GM12878 (cell line): ENCODE results near the gene DMD. TPM values are rescaled to one million over a fixed set of nuclear protein-coding genes. Genes with fewer than 3 reads are reported as not detected.

Experiments used
- ATAC-seq: fragments of 200-7000 bp; cut with Tn5 transposase; 3 replicates; pipeline ENCODE4 v1.9.1; 2020; ENCODE audit warnings: mild to moderate bottlenecking, moderate library complexity
- BruUV-seq: library from RNA; stranded (reverse); fragments of 400-500 nt; replicated peaks from 2 replicates; lab custom pipeline; 2021; lab: Mats Ljungman, UMichigan
- CTCF ChIA-PET: fragments of 300-600 bp; sonication (Branson Sonifier 250); formaldehyde crosslinking; extraction: SDS; loops from one replicate; lab custom pipeline; 2021; ENCODE audit warnings: inconsistent platforms; lab: Yijun Ruan, JAX
- POLR2A ChIA-PET: fragments of 350-600 bp; formaldehyde crosslinking; extraction: SDS; loops from one replicate; lab custom pipeline; 2021; ENCODE audit warnings: inconsistent platforms; lab: Charles Lee
- RAD21 ChIA-PET: fragments of 300-600 bp; sonication (Branson Sonifier 250); formaldehyde crosslinking; loops from one replicate; lab custom pipeline; 2023; ENCODE audit warnings: antibody characterized with exemption; ENCODE audit not compliant: unreplicated experiment; lab: Charles Lee
- SMC1A ChIA-PET: fragments of 300-600 bp; sonication (Branson Sonifier 250); formaldehyde crosslinking; loops from one replicate; lab custom pipeline; 2023; ENCODE audit not compliant: unreplicated experiment, uncharacterized antibody; lab: Charles Lee
- DNase-seq: peaks from one replicate; pipeline ENCODE4 v3.0.0-alpha.2; 2011; ENCODE audit warnings: low read depth, low spot score
- FAIRE-seq: peaks from 3 replicates; lab custom pipeline; 2011; peaks lifted over from hg19 to GRCh38; lab: Jason Lieb, UNC
- H2AFZ ChIP-seq: 2 replicates; pipeline ENCODE4 v1.6.0; 2011; ENCODE audit warnings: low read depth, low read length, control low read depth; ENCODE audit not compliant: control insufficient read depth
- H3K27ac ChIP-seq: 2 replicates; pipeline ENCODE4 v1.5.1; 2011; ENCODE audit warnings: control low read depth; ENCODE audit not compliant: control insufficient read depth, insufficient read depth
- H3K27me3 ChIP-seq, 2 experiments: replicated peaks in 1 of 2; 2 replicates each; pipeline versions ENCODE4 v1.6.0 to v1.6.1; 2011; ENCODE audit warnings: low read length in 1 of 2; ENCODE audit not compliant: control insufficient read depth in 2 of 2, insufficient read depth in 2 of 2
- H3K36me3 ChIP-seq, 2 experiments: 2 replicates each; pipeline ENCODE4 v1.5.1; 2011; ENCODE audit warnings: low read length in 1 of 2; ENCODE audit not compliant: control insufficient read depth in 2 of 2, insufficient read depth in 2 of 2
- H3K4me1 ChIP-seq: 2 replicates; pipeline ENCODE4 v1.6.1; 2011; ENCODE audit warnings: mild to moderate bottlenecking, low read length, moderate library complexity, mixed read lengths; ENCODE audit not compliant: control insufficient read depth, insufficient read depth
- H3K4me2 ChIP-seq: 2 replicates; pipeline ENCODE4 v1.6.0; 2011; ENCODE audit warnings: control low read depth; ENCODE audit not compliant: control insufficient read depth, insufficient read depth
- H3K4me3 ChIP-seq: fragments of 200-600 bp; sonication (generic); 2 replicates; pipeline ENCODE4 v1.5.1; 2016
- H3K79me2 ChIP-seq: 2 replicates; pipeline ENCODE4 v1.6.0; 2011; ENCODE audit warnings: low read length; ENCODE audit not compliant: control insufficient read depth, insufficient read depth
- H3K9ac ChIP-seq: 2 replicates; pipeline ENCODE4 v1.8.0; 2011; ENCODE audit warnings: low read length, control low read depth, mixed read lengths; ENCODE audit not compliant: control insufficient read depth, insufficient read depth
- H3K9me3 ChIP-seq: replicated peaks from 3 replicates; pipeline ENCODE4 v1.5.1; 2011; ENCODE audit warnings: mild to moderate bottlenecking, low read length; ENCODE audit not compliant: control insufficient read depth, insufficient read depth
- H4K20me1 ChIP-seq: 2 replicates; pipeline ENCODE4 v1.6.0; 2011; ENCODE audit not compliant: control insufficient read depth, insufficient read depth
- CBX5 ChIP-seq: sonication (generic); IDR thresholded peaks from 2 replicates; pipeline ENCODE4 v1.6.1; 2016; ENCODE audit warnings: low read depth, moderate library complexity, mild to moderate bottlenecking, inconsistent platforms
- CHD4 ChIP-seq: fragments of 200-600 bp; sonication (generic); IDR thresholded peaks from 2 replicates; pipeline ENCODE4 v1.6.1; 2016; ENCODE audit warnings: mild to moderate bottlenecking
- DPF2 ChIP-seq: fragments of 450-650 bp; IDR thresholded peaks from 2 replicates; pipeline ENCODE4 v1.6.1; 2017; ENCODE audit warnings: mild to moderate bottlenecking
- EP300 ChIP-seq, 2 experiments: fragments of 150-350 bp in 1 of 2; IDR thresholded peaks; 2 replicates each; pipeline ENCODE4 v1.6.1; 2011 to 2012; ENCODE audit warnings: low read depth in 2 of 2, low read length in 2 of 2, borderline replicate concordance in 1 of 2, improper control_type of control experiment in 1 of 2, inconsistent platforms in 1 of 2; ENCODE audit not compliant: control insufficient read depth in 1 of 2
- IRF3 ChIP-seq: fragments of 450-650 bp; IDR thresholded peaks from 2 replicates; pipeline ENCODE4 v1.6.1; 2014; ENCODE audit warnings: mild to moderate bottlenecking
- JUNB ChIP-seq: IDR thresholded peaks from 2 replicates; pipeline ENCODE4 v1.6.1; 2016; ENCODE audit warnings: antibody characterized with exemption, mild to moderate bottlenecking
- KAT2A ChIP-seq: conservative IDR thresholded peaks from 2 replicates; pipeline ENCODE4 v1.6.1; 2011; ENCODE audit warnings: low read depth, low read length; ENCODE audit not compliant: control insufficient read depth
- MYB ChIP-seq: fragments of 150-350 bp; IDR thresholded peaks from 2 replicates; pipeline ENCODE4 v1.6.1; 2014; ENCODE audit warnings: mild to moderate bottlenecking, low read depth, low read length, borderline replicate concordance
- NR2F1 ChIP-seq: fragments of 450-650 bp; conservative IDR thresholded peaks from 2 replicates; pipeline ENCODE4 v1.6.1; 2017; ENCODE audit warnings: mild to moderate bottlenecking
- PML ChIP-seq: IDR thresholded peaks from 2 replicates; pipeline ENCODE4 v1.6.1; 2012; ENCODE audit warnings: low read length, inconsistent platforms
- RAD21 ChIP-seq: IDR thresholded peaks from 2 replicates; pipeline ENCODE4 v1.6.1; 2011; ENCODE audit warnings: mild to moderate bottlenecking, low read depth, low read length, moderate library complexity; ENCODE audit not compliant: insufficient read depth
- TCF7 ChIP-seq: IDR thresholded peaks from 2 replicates; pipeline ENCODE4 v1.6.1; 2014; ENCODE audit warnings: antibody characterized with exemption, borderline replicate concordance
- ZNF687 ChIP-seq: fragments of 450-650 bp; IDR thresholded peaks from 2 replicates; pipeline ENCODE4 v1.6.1; 2017; ENCODE audit warnings: mild to moderate bottlenecking, moderate library complexity
- WGBS: methylation state at CpG from one replicate; pipeline ENCODE4 v1.1.6; 2016; ENCODE audit warnings: low lambda C conversion rate; ENCODE audit not compliant: insufficient replicate concordance, insufficient coverage; ENCODE audit errors: missing lambda C conversion rate; 5-methylcytosine and 5-hydroxymethylcytosine counted together
- in situ Hi-C: fragments of 300-500 bp; cut with MboI; formaldehyde crosslinking; loops from 9 replicates; pipeline ENCODE4 v1.14.3; 2018; ENCODE audit warnings: mixed read lengths
- intact Hi-C: fragments of 100-400 bp; cut with micrococcal nuclease; formaldehyde crosslinking; loops from one replicate; pipeline ENCODE4 v1.14.2; 2022; ENCODE audit not compliant: unreplicated experiment
- polyA plus RNA-seq, 11 experiments: library from polyadenylated mRNA; depleted of rRNA in 4 of 11; unstranded in 6 of 11; stranded (reverse) in 5 of 11; fragments of >200 nt; fragmentation: Nextera tagmentation in 4 of 11; fragmentation: Illumina TruSeq in 1 of 11; extraction: Ambion mirVana in 4 of 11; extraction: Trizol in 1 of 11; gene quantifications; 1 replicate in 1 of 11; 2 replicates in 10 of 11; pipeline versions ENCODE4 v1.2.1 to v1.2.3, GENCODE V29; 2011 to 2016; ENCODE audit warnings: inconsistent platforms in 2 of 11, missing spikeins in 2 of 11, low read depth in 1 of 11
- total RNA-seq, 4 experiments: library from RNA; depleted of rRNA in 3 of 4; stranded (reverse); fragments of >200 nt in 3 of 4; fragmentation: Illumina TruSeq in 1 of 4; extraction: Trizol in 1 of 4; gene quantifications; 2 replicates each; pipeline versions ENCODE4 v1.2.1 to v1.2.3, GENCODE V29; 2013 to 2021
- TF ChIP-seq, protein P1 (sequence below): IDR thresholded peaks from 2 replicates; pipeline ENCODE4 v1.6.1; 2011; ENCODE audit warnings: low read depth, low read length, improper control_type of control experiment, borderline replicate concordance
- TF ChIP-seq, protein P2 (sequence below): fragments of 450-650 bp; IDR thresholded peaks from 2 replicates; pipeline ENCODE4 v1.6.1; 2016; ENCODE audit warnings: mild to moderate bottlenecking
- TF ChIP-seq, protein P3 (sequence below): fragments of 150-350 bp; IDR thresholded peaks from 2 replicates; pipeline ENCODE4 v1.6.1; 2014; ENCODE audit warnings: mild to moderate bottlenecking, low read depth, low read length

DMD gene
- total and polyA plus RNA-seq, 10 of the 15 experiments (the other 5 are each of a cell fraction or from before 2014, with no cell fraction given) = 1.4 to 24.3 (median 4.3) TPM

DNA sequence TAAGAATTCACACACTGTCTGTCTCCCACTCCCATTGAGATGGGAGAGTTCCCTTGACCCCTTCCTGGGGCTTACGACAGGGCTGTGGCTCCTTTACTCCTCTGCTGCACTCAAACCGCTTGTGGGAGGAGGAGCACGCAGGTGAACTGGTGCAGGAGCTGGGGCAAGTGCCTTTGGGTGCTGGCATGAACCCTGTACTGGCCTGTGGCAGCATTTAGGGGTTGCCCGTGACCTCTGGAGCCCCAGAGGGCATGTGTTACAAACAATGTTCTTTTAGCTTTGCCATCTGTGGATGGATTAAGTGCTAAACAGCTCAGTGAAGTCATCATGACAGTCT, 2117.7 kb downstream of the DMD start:
- no TSS peak for BruUV-seq
- Histone ChIP-seq H2AFZ (peak overlapping the region; percentile 24; the same call in 1 of the 2 replicates), H3K4me1 (peaks cover 8% of the 10 kb centered on the region), H3K9ac (no peak overlapping the region; the same call in 1 of the 2 replicates), H3K4me3 (no peak overlapping the region), H3K27ac (peak overlapping the region; percentile 54), H3K79me2 (no peaks in the 10 kb centered on the region), H3K4me2 (no peak overlapping the region), H3K9me3 (no peaks in the 10 kb centered on the region; the same call in 2 of the 3 replicates), H4K20me1 (no peaks in the 10 kb centered on the region), H3K36me3 (no peaks in the 10 kb centered on the region), H3K27me3 (no peaks in the 10 kb centered on the region)
- DNase-seq (no peak), ATAC-seq (peak; percentile 62), FAIRE-seq (no peak)
- ChIA-PET CTCF (interaction anchor here (0.7 kb wide), 1 partner anchor 143 kb away, joined by 3 read pairs; no protein-coding TSS in a partner anchor), POLR2A (interaction anchor here (0.5 kb wide), 1 partner anchor 18 kb away, joined by 5 read pairs; no protein-coding TSS in a partner anchor), RAD21 (interaction anchor here (1.3 kb wide), 2 partner anchors 31 to 76 kb away, joined by 3 read pairs; no protein-coding TSS in a partner anchor), SMC1A (interaction anchor here (1.4 to 1.7 kb wide), 2 partner anchors 43 to 160 kb away, joined by 3 to 5 read pairs; no protein-coding TSS in a partner anchor)
- 13% methylated on average over 4 of the region's 4 CpGs for WGBS
- intact Hi-C loops (loop anchor here (2.0 kb wide), 2 partner anchors 25 to 85 kb away; no protein-coding TSS in a partner anchor), in situ Hi-C loops (no loop called here)
- TF ChIP-seq MYB (no peak), IRF3 (no peak), DPF2 (no peak), ZNF687 (peak; percentile 18; the same call in 1 of the 2 replicates), JUNB (no peak), CHD4 (no peak), TCF7 (no peak), CBX5 (no peak), RAD21 (no peak), PML (no peak), KAT2A (no peak), NR2F1 (peak; percentile 70), EP300 (IDR thresholded peaks at IDR 0.05; ENCODE audit: borderline replicate concordance in 1 of 2, control insufficient read depth in 1 of 2, low read depth in 2 of 2, low read length in 2 of 2) (no peak)
- TF ChIP-seq, protein P1, sequence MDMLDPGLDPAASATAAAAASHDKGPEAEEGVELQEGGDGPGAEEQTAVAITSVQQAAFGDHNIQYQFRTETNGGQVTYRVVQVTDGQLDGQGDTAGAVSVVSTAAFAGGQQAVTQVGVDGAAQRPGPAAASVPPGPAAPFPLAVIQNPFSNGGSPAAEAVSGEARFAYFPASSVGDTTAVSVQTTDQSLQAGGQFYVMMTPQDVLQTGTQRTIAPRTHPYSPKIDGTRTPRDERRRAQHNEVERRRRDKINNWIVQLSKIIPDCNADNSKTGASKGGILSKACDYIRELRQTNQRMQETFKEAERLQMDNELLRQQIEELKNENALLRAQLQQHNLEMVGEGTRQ = no peak
- TF ChIP-seq, protein P2, sequence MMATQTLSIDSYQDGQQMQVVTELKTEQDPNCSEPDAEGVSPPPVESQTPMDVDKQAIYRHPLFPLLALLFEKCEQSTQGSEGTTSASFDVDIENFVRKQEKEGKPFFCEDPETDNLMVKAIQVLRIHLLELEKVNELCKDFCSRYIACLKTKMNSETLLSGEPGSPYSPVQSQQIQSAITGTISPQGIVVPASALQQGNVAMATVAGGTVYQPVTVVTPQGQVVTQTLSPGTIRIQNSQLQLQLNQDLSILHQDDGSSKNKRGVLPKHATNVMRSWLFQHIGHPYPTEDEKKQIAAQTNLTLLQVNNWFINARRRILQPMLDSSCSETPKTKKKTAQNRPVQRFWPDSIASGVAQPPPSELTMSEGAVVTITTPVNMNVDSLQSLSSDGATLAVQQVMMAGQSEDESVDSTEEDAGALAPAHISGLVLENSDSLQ = no peak
- TF ChIP-seq, protein P3, sequence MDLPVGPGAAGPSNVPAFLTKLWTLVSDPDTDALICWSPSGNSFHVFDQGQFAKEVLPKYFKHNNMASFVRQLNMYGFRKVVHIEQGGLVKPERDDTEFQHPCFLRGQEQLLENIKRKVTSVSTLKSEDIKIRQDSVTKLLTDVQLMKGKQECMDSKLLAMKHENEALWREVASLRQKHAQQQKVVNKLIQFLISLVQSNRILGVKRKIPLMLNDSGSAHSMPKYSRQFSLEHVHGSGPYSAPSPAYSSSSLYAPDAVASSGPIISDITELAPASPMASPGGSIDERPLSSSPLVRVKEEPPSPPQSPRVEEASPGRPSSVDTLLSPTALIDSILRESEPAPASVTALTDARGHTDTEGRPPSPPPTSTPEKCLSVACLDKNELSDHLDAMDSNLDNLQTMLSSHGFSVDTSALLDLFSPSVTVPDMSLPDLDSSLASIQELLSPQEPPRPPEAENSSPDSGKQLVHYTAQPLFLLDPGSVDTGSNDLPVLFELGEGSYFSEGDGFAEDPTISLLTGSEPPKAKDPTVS = no peak
